ENCODE results near the gene PPP2R3A.
"Not testable (repeated sequence)": the region's sequence is repeated elsewhere in the genome, so short reads cannot be mapped to it uniquely, and the experiment has no call there.

Gene PPP2R3A

DNA sequence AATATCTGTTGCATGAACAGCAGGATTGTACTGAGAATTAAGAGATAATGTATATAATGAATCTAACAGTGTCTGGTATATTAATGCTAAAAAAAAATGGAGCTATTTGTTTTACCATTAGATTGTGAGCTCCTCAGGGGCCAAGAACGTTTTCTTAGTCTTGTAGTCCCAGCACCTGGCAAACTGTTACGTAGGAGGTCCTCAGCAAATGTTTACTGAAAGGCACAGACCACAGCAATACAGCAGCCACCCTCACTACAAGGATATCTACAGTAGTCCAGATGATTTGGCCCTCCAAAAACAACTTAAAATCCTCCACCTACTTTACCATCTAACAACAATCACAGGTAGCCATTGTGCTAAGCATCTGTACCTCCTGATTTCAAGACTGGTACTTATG lies 170.9 kb downstream of the PPP2R3A start:
- Histone ChIP-seq H3K4me1 (ENCODE audit: control insufficient read depth, insufficient read depth, low read length) (no peaks in the 10 kb centered on the region), H3K9ac (ENCODE audit: low read depth, low read length) (no peak overlapping the region), H3K4me3 (ENCODE audit: low read depth, low read length) (no peak overlapping the region), H3K9me3 (ENCODE audit: control insufficient read depth, insufficient read depth, low read length) (no peaks in the 10 kb centered on the region), H3K36me3 (ENCODE audit: control insufficient read depth, insufficient read depth, low read length) (0 out of 2 replicates have a peak, but pooled peaks cover 6% of the 10 kb centered on the region), H3K27me3 (ENCODE audit: control insufficient read depth, insufficient read depth, low read length) (peaks cover 4% of the 10 kb centered on the region; the same call in 1 of the 2 replicates), H3K27ac (ENCODE audit: low read depth, low read length) (no peak overlapping the region)

- H3K36me3 ChIP-seq (ENCODE audit: control insufficient read depth, insufficient read depth, low read length), result peaks cover 16% of the 10 kb centered on the region
- no peak overlapping the region for H3K27ac ChIP-seq (ENCODE audit: low read depth, low read length)
- H3K27me3 ChIP-seq (ENCODE audit: control insufficient read depth, insufficient read depth, low read length), result peaks cover 8% of the 10 kb centered on the region; the same call in 1 of the 2 replicates
- no peak overlapping the region for H3K9ac ChIP-seq (ENCODE audit: low read depth, low read length)
- no peaks in the 10 kb centered on the region for H3K4me1 ChIP-seq (ENCODE audit: control insufficient read depth, insufficient read depth, low read length)
- no peaks in the 10 kb centered on the region for H3K9me3 ChIP-seq (ENCODE audit: control insufficient read depth, insufficient read depth, low read length)
- H3K4me3 ChIP-seq (ENCODE audit: low read depth, low read length), result no peak overlapping the region
Observed at GRCh38 chr3:136141291-136141785, 175.8 kb downstream of the PPP2R3A start.

DNA sequence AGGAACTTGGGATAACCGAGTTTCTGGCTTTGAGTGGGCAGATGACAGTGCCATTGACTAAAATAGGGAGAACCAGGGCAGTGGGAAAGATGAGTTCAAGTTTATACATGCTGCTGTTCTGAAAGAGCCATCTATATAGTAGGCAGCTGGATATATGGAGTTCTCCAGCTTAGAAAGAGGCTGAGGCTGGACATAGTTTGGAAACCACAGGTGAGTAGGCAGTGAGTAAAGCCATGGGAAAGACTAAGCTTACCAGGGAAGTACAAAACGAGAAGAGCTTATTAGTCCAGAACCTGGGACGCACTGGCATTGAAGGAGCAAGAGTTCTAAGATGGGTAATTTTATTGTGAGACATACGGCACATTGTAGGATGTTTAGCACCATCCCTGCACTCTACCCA lies 176.4 kb downstream of the PPP2R3A start:
- Histone ChIP-seq H3K4me1 (ENCODE audit: control insufficient read depth, insufficient read depth, low read length) (no peaks in the 10 kb centered on the region), H3K9me3 (ENCODE audit: control insufficient read depth, insufficient read depth, low read length) (no peaks in the 10 kb centered on the region), H3K9ac (ENCODE audit: low read depth, low read length) (no peak overlapping the region), H3K4me3 (ENCODE audit: low read depth, low read length) (no peak overlapping the region), H3K36me3 (ENCODE audit: control insufficient read depth, insufficient read depth, low read length) (peaks cover 11% of the 10 kb centered on the region), H3K27ac (ENCODE audit: low read depth, low read length) (no peak overlapping the region), H3K27me3 (ENCODE audit: control insufficient read depth, insufficient read depth, low read length) (peaks cover 8% of the 10 kb centered on the region; the same call in 1 of the 2 replicates)

DNA sequence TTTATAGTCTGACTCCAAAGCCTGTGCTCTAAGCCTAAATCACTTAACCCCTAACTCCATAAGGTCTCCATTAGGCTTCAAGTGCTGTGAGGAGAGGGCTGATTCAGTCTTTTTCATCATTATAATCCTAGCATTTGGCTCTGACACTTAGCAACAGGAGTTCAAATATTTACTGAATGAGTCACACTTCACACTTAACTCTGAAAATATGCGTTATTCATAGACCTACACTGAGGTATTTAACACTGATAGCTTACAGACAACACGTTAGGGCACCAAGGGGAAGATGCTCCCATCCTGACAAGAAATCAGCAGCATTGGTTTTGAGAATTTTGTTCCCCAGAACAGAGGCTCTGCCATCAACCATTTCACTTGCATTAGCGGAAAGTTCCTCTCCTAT lies 177.1 kb downstream of the PPP2R3A start:
- H3K27me3 ChIP-seq (ENCODE audit: control insufficient read depth, insufficient read depth, low read length), result peaks cover 8% of the 10 kb centered on the region; the same call in 1 of the 2 replicates
- H3K4me1 ChIP-seq (ENCODE audit: control insufficient read depth, insufficient read depth, low read length), result no peaks in the 10 kb centered on the region
- H3K9ac ChIP-seq (ENCODE audit: low read depth, low read length), result no peak overlapping the region
- H3K36me3 ChIP-seq (ENCODE audit: control insufficient read depth, insufficient read depth, low read length), result peaks cover 11% of the 10 kb centered on the region
- H3K9me3 ChIP-seq (ENCODE audit: control insufficient read depth, insufficient read depth, low read length), result no peaks in the 10 kb centered on the region
- H3K4me3 ChIP-seq (ENCODE audit: low read depth, low read length), result no peak overlapping the region
- peak overlapping the region; percentile 67 for H3K27ac ChIP-seq (ENCODE audit: low read depth, low read length)

GRCh38 chr3:136144397-136144796 lies 178.9 kb downstream of the PPP2R3A start:
- H3K9ac ChIP-seq (ENCODE audit: low read depth, low read length); H3K27ac ChIP-seq (ENCODE audit: low read depth, low read length); H3K4me3 ChIP-seq (ENCODE audit: low read depth, low read length); H3K9me3 ChIP-seq (ENCODE audit: control insufficient read depth, insufficient read depth, low read length); H3K4me1 ChIP-seq (ENCODE audit: control insufficient read depth, insufficient read depth, low read length); H3K27me3 ChIP-seq (ENCODE audit: control insufficient read depth, insufficient read depth, low read length): not testable (repeated sequence)
- peaks cover 12% of the 10 kb centered on the region for H3K36me3 ChIP-seq (ENCODE audit: control insufficient read depth, insufficient read depth, low read length)

GRCh38 chr3:136146981-136147729 lies 181.6 kb downstream of the PPP2R3A start:
- Histone ChIP-seq H3K27me3 (ENCODE audit: control insufficient read depth, insufficient read depth, low read length) (no peaks in the 10 kb centered on the region), H3K9me3 (ENCODE audit: control insufficient read depth, insufficient read depth, low read length) (no peaks in the 10 kb centered on the region), H3K4me1 (ENCODE audit: control insufficient read depth, insufficient read depth, low read length) (no peaks in the 10 kb centered on the region), H3K9ac (ENCODE audit: low read depth, low read length) (no peak overlapping the region), H3K27ac (ENCODE audit: low read depth, low read length) (no peak overlapping the region), H3K36me3 (ENCODE audit: control insufficient read depth, insufficient read depth, low read length) (peaks cover 37% of the 10 kb centered on the region), H3K4me3 (ENCODE audit: low read depth, low read length) (no peak overlapping the region)

- Histone ChIP-seq H3K4me1 (ENCODE audit: control insufficient read depth, insufficient read depth, low read length) (no peaks in the 10 kb centered on the region), H3K9me3 (ENCODE audit: control insufficient read depth, insufficient read depth, low read length) (no peaks in the 10 kb centered on the region), H3K9ac (ENCODE audit: low read depth, low read length) (no peak overlapping the region), H3K27ac (ENCODE audit: low read depth, low read length) (no peak overlapping the region), H3K4me3 (ENCODE audit: low read depth, low read length) (no peak overlapping the region), H3K27me3 (ENCODE audit: control insufficient read depth, insufficient read depth, low read length) (no peaks in the 10 kb centered on the region), H3K36me3 (ENCODE audit: control insufficient read depth, insufficient read depth, low read length) (peaks cover 45% of the 10 kb centered on the region)
Observed at GRCh38 chr3:136149667-136150066, 184.1 kb downstream of the PPP2R3A start.

GRCh38 chr3:136151219-136151618 lies 185.7 kb downstream of the PPP2R3A start:
- H3K27ac ChIP-seq (ENCODE audit: low read depth, low read length), result no peak overlapping the region
- H3K9me3 ChIP-seq (ENCODE audit: control insufficient read depth, insufficient read depth, low read length), result no peaks in the 10 kb centered on the region
- peaks cover 34% of the 10 kb centered on the region for H3K36me3 ChIP-seq (ENCODE audit: control insufficient read depth, insufficient read depth, low read length)
- H3K9ac ChIP-seq (ENCODE audit: low read depth, low read length), result no peak overlapping the region
- H3K4me1 ChIP-seq (ENCODE audit: control insufficient read depth, insufficient read depth, low read length), result no peaks in the 10 kb centered on the region
- H3K4me3 ChIP-seq (ENCODE audit: low read depth, low read length), result no peak overlapping the region
- no peaks in the 10 kb centered on the region for H3K27me3 ChIP-seq (ENCODE audit: control insufficient read depth, insufficient read depth, low read length)

- Histone ChIP-seq H3K36me3 (ENCODE audit: control insufficient read depth, insufficient read depth, low read length) (peaks cover 34% of the 10 kb centered on the region), H3K4me3 (ENCODE audit: low read depth, low read length) (no peak overlapping the region), H3K9ac (ENCODE audit: low read depth, low read length) (no peak overlapping the region), H3K27ac (ENCODE audit: low read depth, low read length) (no peak overlapping the region), H3K9me3 (ENCODE audit: control insufficient read depth, insufficient read depth, low read length) (no peaks in the 10 kb centered on the region), H3K4me1 (ENCODE audit: control insufficient read depth, insufficient read depth, low read length) (no peaks in the 10 kb centered on the region), H3K27me3 (ENCODE audit: control insufficient read depth, insufficient read depth, low read length) (no peaks in the 10 kb centered on the region)
Observed at GRCh38 chr3:136152176-136152843, 186.8 kb downstream of the PPP2R3A start.

DNA sequence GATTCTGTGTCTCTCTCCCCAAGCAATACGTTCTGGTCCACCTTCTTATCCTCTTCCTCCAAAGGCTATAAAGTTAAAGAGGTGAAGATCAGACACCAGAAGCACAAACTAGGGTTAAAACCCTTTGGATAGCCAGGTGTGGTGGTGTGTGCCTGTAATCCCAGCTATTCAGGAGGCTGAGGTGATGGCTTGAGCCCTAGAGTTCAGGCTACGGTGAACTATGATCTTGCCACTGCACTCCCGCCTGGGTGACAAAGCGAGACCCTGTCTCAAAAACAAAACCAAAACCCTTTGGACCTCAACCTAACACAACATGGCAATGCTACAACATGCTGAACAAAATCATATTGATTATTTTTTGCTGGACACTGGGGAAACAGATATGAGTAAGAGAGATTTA lies 187.4 kb downstream of the PPP2R3A start:
- no peak overlapping the region for H3K4me3 ChIP-seq (ENCODE audit: low read depth, low read length)
- H3K27ac ChIP-seq (ENCODE audit: low read depth, low read length), result no peak overlapping the region
- no peaks in the 10 kb centered on the region for H3K9me3 ChIP-seq (ENCODE audit: control insufficient read depth, insufficient read depth, low read length)
- H3K9ac ChIP-seq (ENCODE audit: low read depth, low read length), result no peak overlapping the region
- H3K36me3 ChIP-seq (ENCODE audit: control insufficient read depth, insufficient read depth, low read length), result peaks cover 34% of the 10 kb centered on the region
- H3K4me1 ChIP-seq (ENCODE audit: control insufficient read depth, insufficient read depth, low read length), result no peaks in the 10 kb centered on the region
- no peaks in the 10 kb centered on the region for H3K27me3 ChIP-seq (ENCODE audit: control insufficient read depth, insufficient read depth, low read length)

- no peak overlapping the region for H3K9ac ChIP-seq (ENCODE audit: low read depth, low read length)
- no peak overlapping the region for H3K27ac ChIP-seq (ENCODE audit: low read depth, low read length)
- H3K4me3 ChIP-seq (ENCODE audit: low read depth, low read length), result no peak overlapping the region
- peaks cover 11% of the 10 kb centered on the region; the same call in 1 of the 2 replicates for H3K4me1 ChIP-seq (ENCODE audit: control insufficient read depth, insufficient read depth, low read length)
- H3K36me3 ChIP-seq (ENCODE audit: control insufficient read depth, insufficient read depth, low read length), result no peaks in the 10 kb centered on the region
- H3K27me3 ChIP-seq (ENCODE audit: control insufficient read depth, insufficient read depth, low read length), result no peaks in the 10 kb centered on the region
- no peaks in the 10 kb centered on the region for H3K9me3 ChIP-seq (ENCODE audit: control insufficient read depth, insufficient read depth, low read length)
Observed at GRCh38 chr3:136161516-136161915, 196.0 kb downstream of the PPP2R3A start.

Measured in HUES48 (cell line).